SK-N-SH (cell line): ENCODE data around the gene SLC9A7.

Experiments
- CHD2 ChIP-seq: fragments of 150-350 bp; IDR thresholded peaks from 2 replicates; pipeline ENCODE4 v1.6.1; 2018; ENCODE audit warnings: low read length; ENCODE audit not compliant: partially characterized antibody
- CTCF ChIP-seq: fragments of 200-600 bp; sonication (generic); IDR thresholded peaks from 2 replicates; pipeline ENCODE4 v1.6.1; 2017; ENCODE audit warnings: antibody characterized with exemption, mild to moderate bottlenecking, moderate library complexity
- POLR2AphosphoS5 ChIP-seq: IDR thresholded peaks from 2 replicates; pipeline ENCODE4 v1.6.1; 2012; ENCODE audit warnings: low read depth, low read length
- TCF12 ChIP-seq: IDR thresholded peaks from 2 replicates; pipeline ENCODE4 v1.4.0; 2012
- ZBTB33 ChIP-seq: IDR thresholded peaks from 2 replicates; pipeline ENCODE4 v1.4.0; 2012; ENCODE audit warnings: low read depth, borderline replicate concordance

GRCh38 chrX:46782034-46782433, 23.1 kb upstream of the SLC9A7 start:
- TF ChIP-seq CTCF: no peak
- TF ChIP-seq CHD2: no peak
- no peak for TF ChIP-seq ZBTB33
- no peak for TF ChIP-seq POLR2AphosphoS5
- TF ChIP-seq TCF12: no peak
